Coronary artery (tissue), 2 donors: ENCODE measurements around the gene PXDN.
A peak's percentile ranks its signal among the peaks of the same experiment; 100 is the strongest.

Experiments used
- DNase-seq: peaks from one replicate; pipeline ENCODE4 v3.0.0-alpha.2; 2017; ENCODE audit warnings: low spot score
- H3K27ac ChIP-seq, 2 donors: fragments of 200-600 bp; sonication (generic); one replicate each; pipeline ENCODE4 v1.5.1; 2016 to 2019
- H3K4me3 ChIP-seq: fragments of 200-600 bp; sonication (generic); 2 replicates; pipeline ENCODE4 v1.5.1; 2016; ENCODE audit warnings: mild to moderate bottlenecking, moderate library complexity
- CTCF ChIP-seq: fragments of 200-600 bp; sonication (generic); IDR thresholded peaks from one replicate; pipeline ENCODE4 v1.5.1; 2019; ENCODE audit warnings: antibody characterized with exemption

The PXDN gene

GRCh38 chr2:1586923-1587840 is 157.1 kb downstream of the PXDN start:
- peak; percentile 38 for DNase-seq
- Histone ChIP-seq H3K4me3 (no peak overlapping the region), H3K27ac (no peak overlapping the region)
- TF ChIP-seq CTCF: no peak

- H3K27ac ChIP-seq: no peak overlapping the region
- DNase-seq: no peak
- no peak for TF ChIP-seq CTCF
- no peak overlapping the region for H3K4me3 ChIP-seq
Observed at GRCh38 chr2:1586251-1586922, 157.9 kb downstream of the PXDN start.

- Histone ChIP-seq H3K27ac (no peak overlapping the region), H3K4me3 (no peak overlapping the region)
- no peak for DNase-seq
- no peak for TF ChIP-seq CTCF
Observed at GRCh38 chr2:1585635-1586034, 158.7 kb downstream of the PXDN start.

- no peak for DNase-seq
- TF ChIP-seq CTCF: no peak
- Histone ChIP-seq H3K27ac (no peak overlapping the region), H3K4me3 (no peak overlapping the region)
Observed at GRCh38 chr2:1584691-1585485, 159.4 kb downstream of the PXDN start.

- no peak overlapping the region for H3K27ac ChIP-seq
- no peak for DNase-seq
- TF ChIP-seq CTCF: no peak
- no peak overlapping the region for H3K4me3 ChIP-seq
Observed at GRCh38 chr2:1584051-1584531, 160.2 kb downstream of the PXDN start.

GRCh38 chr2:1582891-1583341 is 161.4 kb downstream of the PXDN start:
- DNase-seq: no peak
- no peak overlapping the region for H3K27ac ChIP-seq

More at GRCh38 chr2:1582891-1583341, 161.4 kb downstream of the PXDN start:
- H3K4me3 ChIP-seq: no peak overlapping the region
- TF ChIP-seq CTCF: no peak
